ENCODE measurements around the gene THAP12. TPM values are rescaled to one million over a fixed set of nuclear protein-coding genes. Genes with fewer than 3 reads are reported as not detected.

The THAP12 gene
- total RNA-seq, 2 experiments from 2014 or later: 50.3 TPM

GRCh38 chr11:76313913-76314740 is 66.8 kb downstream of the THAP12 start:
- intact Hi-C loops (cut with micrococcal nuclease): loop anchor here (10.0 kb wide), 1 partner anchor 429 kb away; no protein-coding TSS in a partner anchor
- DNase-seq (no peak), ATAC-seq (no peak)
- POLR2A ChIA-PET: no interaction called here
- CTCF ChIA-PET: interaction anchor here (1.5 to 11.6 kb wide), 2 partner anchors 105 to 418 kb away, joined by 3 to 88 read pairs; no protein-coding TSS in a partner anchor
- Mint-ChIP-seq H3K4me3 (no peak overlapping the region), H3K36me3 (ENCODE audit: low read depth) (no peaks in the 10 kb centered on the region), H3K27me3 (peaks cover 3% of the 10 kb centered on the region), H3K27ac (no peak overlapping the region), H3K9me3 (no peaks in the 10 kb centered on the region), H3K4me1 (ENCODE audit: low read depth) (no peaks in the 10 kb centered on the region)
- no peak for TF ChIP-seq CTCF (IDR thresholded peaks at IDR 0.05)

- no peaks in the 10 kb centered on the region for H3K36me3 Mint-ChIP-seq (ENCODE audit: low read depth)
- POLR2A ChIA-PET: no interaction called here
- H3K9me3 Mint-ChIP-seq: no peaks in the 10 kb centered on the region
- ATAC-seq (no peak), DNase-seq (no peak)
- intact Hi-C loops (cut with micrococcal nuclease): loop anchor here (10.0 kb wide), 1 partner anchor 428 kb away; no protein-coding TSS in a partner anchor
- no peak overlapping the region for H3K27ac Mint-ChIP-seq
- no peak for TF ChIP-seq CTCF (IDR thresholded peaks at IDR 0.05)
- no peaks in the 10 kb centered on the region for H3K27me3 Mint-ChIP-seq
- CTCF ChIA-PET: interaction anchor here (11.6 kb wide), 1 partner anchor 104 kb away, joined by 88 read pairs; no protein-coding TSS in a partner anchor
- H3K4me1 Mint-ChIP-seq (ENCODE audit: low read depth): no peaks in the 10 kb centered on the region
- H3K4me3 Mint-ChIP-seq: no peak overlapping the region
Observed at GRCh38 chr11:76313271-76313670, 67.7 kb downstream of the THAP12 start.

DNA sequence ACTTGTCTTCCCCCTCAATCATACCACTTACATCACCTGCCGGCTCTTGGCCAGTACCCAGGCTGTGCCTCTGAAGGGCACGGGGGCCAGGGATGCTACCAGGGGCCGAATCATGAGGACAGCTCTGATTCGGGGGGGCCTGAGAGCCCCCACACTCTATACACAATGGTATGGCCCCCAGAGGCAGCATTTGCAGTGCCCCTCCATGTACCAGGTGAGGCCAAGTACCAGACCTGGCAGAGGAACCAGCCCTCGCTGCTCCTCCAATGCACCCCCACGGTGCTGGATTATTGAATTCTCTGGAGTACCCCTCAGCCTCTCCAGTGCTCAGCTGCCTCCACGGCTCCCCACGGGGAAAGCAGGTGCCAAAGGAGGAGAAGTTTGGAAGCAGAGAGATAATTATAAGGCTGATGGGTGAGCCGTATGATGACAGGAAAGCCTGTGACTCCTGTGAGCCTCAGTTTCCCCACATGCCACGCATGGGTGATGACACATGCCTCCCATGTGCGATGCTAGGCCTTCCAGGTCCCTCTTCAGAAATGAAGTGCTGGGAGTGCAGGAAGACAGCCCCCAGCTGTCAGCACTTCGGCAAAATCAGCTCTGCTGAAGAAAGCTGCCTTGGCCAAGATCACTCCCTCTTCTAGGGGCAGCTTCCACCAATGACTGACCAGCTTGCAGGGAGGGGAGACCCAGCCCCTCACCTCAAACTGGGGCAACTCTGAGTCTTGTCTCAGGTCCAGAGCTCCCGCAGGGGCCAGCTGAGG is 69.9 kb downstream of the THAP12 start:
- CTCF ChIA-PET: interaction anchor here (11.6 kb wide), 1 partner anchor 101 kb away, joined by 88 read pairs; no protein-coding TSS in a partner anchor
- DNase-seq (no peak), ATAC-seq (no peak)
- Mint-ChIP-seq H3K9me3 (no peaks in the 10 kb centered on the region), H3K27ac (no peak overlapping the region), H3K36me3 (ENCODE audit: low read depth) (no peaks in the 10 kb centered on the region), H3K4me1 (ENCODE audit: low read depth) (no peaks in the 10 kb centered on the region), H3K4me3 (no peak overlapping the region), H3K27me3 (no peaks in the 10 kb centered on the region)
- intact Hi-C loops (cut with micrococcal nuclease): loop anchor here (10.0 kb wide), 1 partner anchor 426 kb away; no protein-coding TSS in a partner anchor
- POLR2A ChIA-PET: no interaction called here
- TF ChIP-seq CTCF (IDR thresholded peaks at IDR 0.05): no peak

DNA sequence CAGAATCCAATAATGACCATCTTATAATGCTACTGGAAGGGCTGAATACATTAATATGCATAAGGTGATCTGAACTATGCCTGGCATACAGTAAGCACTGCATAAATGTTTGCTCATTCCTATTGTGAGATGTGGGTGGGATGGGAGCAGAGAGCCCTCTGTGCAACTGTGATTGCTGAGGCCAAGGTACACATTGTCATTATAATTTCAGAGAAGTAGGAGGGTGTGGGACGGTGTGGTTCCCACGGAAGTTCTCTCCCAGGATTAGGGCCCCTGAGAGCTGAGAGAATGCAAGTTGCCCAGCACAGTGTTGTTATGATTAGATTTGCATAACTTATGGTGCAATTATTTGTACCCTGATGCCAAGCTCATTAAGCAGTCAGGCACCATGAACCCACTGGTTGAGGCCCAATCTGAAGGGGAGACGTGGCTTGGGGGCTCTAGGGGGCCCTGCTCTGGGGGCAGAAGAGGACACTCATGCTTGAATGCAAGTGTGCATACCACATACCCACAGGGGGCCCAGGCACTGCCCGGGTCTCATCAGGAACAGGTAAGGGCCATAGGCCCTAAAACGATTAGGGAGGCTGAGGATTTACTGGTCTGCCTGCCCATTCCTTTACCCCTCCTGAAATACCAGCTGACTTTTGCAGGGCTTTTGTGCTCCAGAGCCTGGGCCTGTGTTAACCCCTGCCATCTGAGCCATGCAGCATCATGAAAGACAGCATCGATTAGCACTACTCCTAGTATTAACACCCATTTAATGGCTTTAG is 72.8 kb downstream of the THAP12 start:
- TF ChIP-seq CTCF (IDR thresholded peaks at IDR 0.05): no peak
- ChIA-PET CTCF (interaction anchor here (11.6 kb wide), 1 partner anchor 99 kb away, joined by 88 read pairs; no protein-coding TSS in a partner anchor), POLR2A (no interaction called here)
- H3K36me3 Mint-ChIP-seq (ENCODE audit: low read depth): no peaks in the 10 kb centered on the region
- ATAC-seq (no peak), DNase-seq (no peak)
- intact Hi-C loops (cut with micrococcal nuclease): no loop called here
- H3K27me3 Mint-ChIP-seq: no peaks in the 10 kb centered on the region
- no peak overlapping the region for H3K4me3 Mint-ChIP-seq
- no peak overlapping the region for H3K27ac Mint-ChIP-seq
- no peaks in the 10 kb centered on the region for H3K9me3 Mint-ChIP-seq
- H3K4me1 Mint-ChIP-seq (ENCODE audit: low read depth): no peaks in the 10 kb centered on the region
